Activated naive CD8-positive, alpha-beta T cell treated with anti-CD3 and anti-CD28 coated beads for 36 hours (primary cell): Measurements from ENCODE around the gene MAN2B1. TPM values are rescaled to one million over a fixed set of nuclear protein-coding genes. Genes with fewer than 3 reads are reported as not detected.
"Not testable (repeated sequence)": the region's sequence is repeated elsewhere in the genome, so short reads cannot be mapped to it uniquely, and the experiment has no call there.

Experiments used
- DNase-seq: peaks from one replicate; pipeline ENCODE4 v3.0.0; 2021
- H3K27ac Mint-ChIP-seq: one replicate; pipeline ENCODE4 v1.8.0; 2022; ENCODE audit warnings: mild to moderate bottlenecking, moderate library complexity, mixed read lengths
- H3K27me3 Mint-ChIP-seq: one replicate; pipeline ENCODE4 v1.8.0; 2022; ENCODE audit warnings: mild to moderate bottlenecking, mixed read lengths
- H3K36me3 Mint-ChIP-seq: one replicate; pipeline ENCODE4 v1.8.0; 2021; ENCODE audit warnings: mild to moderate bottlenecking, mixed read lengths
- H3K4me1 Mint-ChIP-seq: one replicate; pipeline ENCODE4 v1.8.0; 2021; ENCODE audit warnings: mixed read lengths
- H3K4me3 Mint-ChIP-seq: one replicate; pipeline ENCODE4 v1.8.0; 2022; ENCODE audit warnings: mild to moderate bottlenecking, moderate library complexity, mixed read lengths
- H3K9me3 Mint-ChIP-seq: one replicate; pipeline ENCODE4 v1.8.0; 2022; ENCODE audit warnings: mixed read lengths
- total RNA-seq, 2 experiments: library from RNA; stranded (reverse); gene quantifications; one replicate each; pipeline ENCODE4 v1.2.3, GENCODE V29; 2021

Gene MAN2B1
- 100 to 1,000 TPM; 111 to 122 TPM for total RNA-seq

GRCh38 chr19:12666265-12667048, at the start of gene MAN2B1, which contains the start of gene WDR83:
MAN2B1 (minus strand) TSS chr19:12666742; CDS start chr19:12666701, 41 bp downstream.
WDR83 (plus strand) TSS chr19:12666807; CDS start chr19:12669791, 2,984 bp downstream.
- Mint-ChIP-seq H3K9me3 (no peaks in the 10 kb centered on the region), H3K4me1 (peaks cover 23% of the 10 kb centered on the region)

GRCh38 chr19:12715929-12716328, 49.4 kb upstream of the MAN2B1 start:
- H3K27ac Mint-ChIP-seq: no peak overlapping the region
- no peaks in the 10 kb centered on the region for H3K9me3 Mint-ChIP-seq
- DNase-seq: no peak
- peaks cover 34% of the 10 kb centered on the region for H3K36me3 Mint-ChIP-seq
- H3K27me3 Mint-ChIP-seq: no peaks in the 10 kb centered on the region
- no peak overlapping the region for H3K4me3 Mint-ChIP-seq
- peaks cover 24% of the 10 kb centered on the region for H3K4me1 Mint-ChIP-seq

More at GRCh38 chr19:12666265-12667048, at the start of gene MAN2B1, which contains the start of gene WDR83:
- Mint-ChIP-seq H3K27ac (peak within 1 kb of the TSS; percentile 89), H3K4me3 (peak within 1 kb of the TSS; percentile 89), H3K36me3 (peaks cover 44% of the 10 kb centered on the region), H3K27me3 (no peaks in the 10 kb centered on the region)
- DNase-seq: peak; percentile 89

GRCh38 chr19:12715102-12715501, 48.6 kb upstream of the MAN2B1 start:
- Mint-ChIP-seq H3K4me3 (no peak overlapping the region), H3K9me3 (no peaks in the 10 kb centered on the region), H3K36me3 (peaks cover 34% of the 10 kb centered on the region), H3K27me3 (no peaks in the 10 kb centered on the region), H3K27ac (no peak overlapping the region), H3K4me1 (peaks cover 18% of the 10 kb centered on the region)
- no peak for DNase-seq

- not testable (repeated sequence) for H3K9me3 Mint-ChIP-seq, H3K4me3 Mint-ChIP-seq, DNase-seq, H3K4me1 Mint-ChIP-seq, H3K27ac Mint-ChIP-seq, H3K27me3 Mint-ChIP-seq
- H3K36me3 Mint-ChIP-seq: peaks cover 28% of the 10 kb centered on the region
Measured at GRCh38 chr19:12713304-12713703, 46.8 kb upstream of the MAN2B1 start.

GRCh38 chr19:12712077-12712476, 45.5 kb upstream of the MAN2B1 start:
- not testable (repeated sequence) for H3K4me1 Mint-ChIP-seq, H3K27ac Mint-ChIP-seq, H3K9me3 Mint-ChIP-seq, DNase-seq, H3K4me3 Mint-ChIP-seq, H3K27me3 Mint-ChIP-seq
- H3K36me3 Mint-ChIP-seq: peaks cover 26% of the 10 kb centered on the region

- H3K27me3 Mint-ChIP-seq: no peaks in the 10 kb centered on the region
- peaks cover 27% of the 10 kb centered on the region for H3K36me3 Mint-ChIP-seq
- no peaks in the 10 kb centered on the region for H3K4me1 Mint-ChIP-seq
- no peak overlapping the region for H3K4me3 Mint-ChIP-seq
- no peaks in the 10 kb centered on the region for H3K9me3 Mint-ChIP-seq
- no peak overlapping the region for H3K27ac Mint-ChIP-seq
- no peak for DNase-seq
Measured at GRCh38 chr19:12711187-12711586, 44.6 kb upstream of the MAN2B1 start.

GRCh38 chr19:12708641-12709040, 42.1 kb upstream of the MAN2B1 start:
- H3K4me3 Mint-ChIP-seq: no peak overlapping the region
- no peaks in the 10 kb centered on the region for H3K27me3 Mint-ChIP-seq
- H3K9me3 Mint-ChIP-seq: no peaks in the 10 kb centered on the region
- DNase-seq: no peak
- H3K27ac Mint-ChIP-seq: no peak overlapping the region
- no peaks in the 10 kb centered on the region for H3K4me1 Mint-ChIP-seq
- peaks cover 32% of the 10 kb centered on the region for H3K36me3 Mint-ChIP-seq

GRCh38 chr19:12706332-12706718, 39.8 kb upstream of the MAN2B1 start:
- no peak overlapping the region for H3K27ac Mint-ChIP-seq
- no peaks in the 10 kb centered on the region for H3K4me1 Mint-ChIP-seq
- H3K27me3 Mint-ChIP-seq: no peaks in the 10 kb centered on the region
- DNase-seq: no peak
- no peaks in the 10 kb centered on the region for H3K9me3 Mint-ChIP-seq
- peaks cover 34% of the 10 kb centered on the region for H3K36me3 Mint-ChIP-seq
- no peak overlapping the region for H3K4me3 Mint-ChIP-seq

- no peak for DNase-seq
- no peaks in the 10 kb centered on the region for H3K9me3 Mint-ChIP-seq
- H3K4me1 Mint-ChIP-seq: no peaks in the 10 kb centered on the region
- H3K4me3 Mint-ChIP-seq: no peak overlapping the region
- H3K36me3 Mint-ChIP-seq: peaks cover 34% of the 10 kb centered on the region
- H3K27ac Mint-ChIP-seq: no peak overlapping the region
- H3K27me3 Mint-ChIP-seq: no peaks in the 10 kb centered on the region
Measured at GRCh38 chr19:12705654-12706331, 39.3 kb upstream of the MAN2B1 start.

- H3K27me3 Mint-ChIP-seq: no peaks in the 10 kb centered on the region
- peaks cover 30% of the 10 kb centered on the region for H3K36me3 Mint-ChIP-seq
- H3K27ac Mint-ChIP-seq: no peak overlapping the region
- no peak overlapping the region for H3K4me3 Mint-ChIP-seq
- no peaks in the 10 kb centered on the region for H3K4me1 Mint-ChIP-seq
- no peak for DNase-seq
- H3K9me3 Mint-ChIP-seq: no peaks in the 10 kb centered on the region
Measured at GRCh38 chr19:12705169-12705568, 38.6 kb upstream of the MAN2B1 start.

- no peaks in the 10 kb centered on the region for H3K4me1 Mint-ChIP-seq
- peak overlapping the region; percentile 68 for H3K27ac Mint-ChIP-seq
- H3K9me3 Mint-ChIP-seq: no peaks in the 10 kb centered on the region
- DNase-seq: peak; percentile 50
- no peaks in the 10 kb centered on the region for H3K27me3 Mint-ChIP-seq
- H3K4me3 Mint-ChIP-seq: no peak overlapping the region
- H3K36me3 Mint-ChIP-seq: peaks cover 34% of the 10 kb centered on the region
Measured at GRCh38 chr19:12703046-12703445, 36.5 kb upstream of the MAN2B1 start.

- Mint-ChIP-seq H3K9me3 (no peaks in the 10 kb centered on the region), H3K27me3 (no peaks in the 10 kb centered on the region), H3K4me3 (no peak overlapping the region), H3K27ac (no peak overlapping the region), H3K36me3 (peaks cover 36% of the 10 kb centered on the region), H3K4me1 (peaks cover 2% of the 10 kb centered on the region)
- no peak for DNase-seq
Measured at GRCh38 chr19:12701596-12702282, 35.2 kb upstream of the MAN2B1 start.

GRCh38 chr19:12698138-12698537, 31.6 kb upstream of the MAN2B1 start:
- DNase-seq: no peak
- H3K4me1 Mint-ChIP-seq: peaks cover 7% of the 10 kb centered on the region

GRCh38 chr19:12697425-12697824, 30.9 kb upstream of the MAN2B1 start:
- DNase-seq, H3K4me1 Mint-ChIP-seq: not testable (repeated sequence)

More at GRCh38 chr19:12698138-12698537, 31.6 kb upstream of the MAN2B1 start:
- H3K4me3 Mint-ChIP-seq: peak overlapping the region; percentile 30
- H3K36me3 Mint-ChIP-seq: peaks cover 19% of the 10 kb centered on the region
- H3K27me3 Mint-ChIP-seq: no peaks in the 10 kb centered on the region
- H3K9me3 Mint-ChIP-seq: no peaks in the 10 kb centered on the region
- peak overlapping the region; percentile 6 for H3K27ac Mint-ChIP-seq

More at GRCh38 chr19:12697425-12697824, 30.9 kb upstream of the MAN2B1 start:
- not testable (repeated sequence) for H3K27me3 Mint-ChIP-seq, H3K9me3 Mint-ChIP-seq
- Mint-ChIP-seq H3K36me3 (peaks cover 16% of the 10 kb centered on the region), H3K4me3 (peak overlapping the region; percentile 87), H3K27ac (peak overlapping the region; percentile 94)
